ENCODE measurements around the gene FHIT. TPM values are rescaled to one million over a fixed set of nuclear protein-coding genes. Genes with fewer than 3 reads are reported as not detected.

The FHIT gene
- total and polyA plus RNA-seq, 7 donors, result 2.4 to 10.2 (median 6.1) TPM

DNA sequence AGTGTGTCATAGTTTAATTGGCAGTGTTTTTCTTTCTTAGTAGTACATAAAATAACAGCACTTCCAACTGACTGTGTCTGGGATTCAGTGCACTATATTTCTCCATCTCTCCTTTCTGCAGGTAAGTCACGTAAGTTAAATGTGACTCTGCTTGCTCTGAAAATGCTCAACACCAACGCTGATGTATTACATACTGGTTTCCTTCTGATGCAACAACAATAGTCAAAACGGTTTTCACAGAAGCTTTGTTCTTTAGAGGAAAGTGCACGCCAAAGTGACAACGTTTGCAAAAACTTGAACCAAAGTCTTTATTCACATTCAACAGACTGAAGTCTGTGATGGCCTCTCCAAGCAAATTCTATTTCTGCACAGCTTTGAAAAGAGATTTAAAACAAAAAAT lies 1494.3 kb downstream of the FHIT start:
- Histone ChIP-seq H3K9me3 (no peaks in the 10 kb centered on the region), H3K36me3 (no peaks in the 10 kb centered on the region), H3K4me1 (no peaks in the 10 kb centered on the region), H3K4me3 (no peak overlapping the region), H3K27me3 (no peaks in the 10 kb centered on the region), H3K27ac (no peak overlapping the region)
- DNase-seq, result no peak
- 76 to 86% methylated on average over 5 of the region's 5 CpGs for WGBS, 2 donors
- no peak for TF ChIP-seq POLR2AphosphoS5 (IDR thresholded peaks at IDR 0.05)
- TF ChIP-seq, protein P1, sequence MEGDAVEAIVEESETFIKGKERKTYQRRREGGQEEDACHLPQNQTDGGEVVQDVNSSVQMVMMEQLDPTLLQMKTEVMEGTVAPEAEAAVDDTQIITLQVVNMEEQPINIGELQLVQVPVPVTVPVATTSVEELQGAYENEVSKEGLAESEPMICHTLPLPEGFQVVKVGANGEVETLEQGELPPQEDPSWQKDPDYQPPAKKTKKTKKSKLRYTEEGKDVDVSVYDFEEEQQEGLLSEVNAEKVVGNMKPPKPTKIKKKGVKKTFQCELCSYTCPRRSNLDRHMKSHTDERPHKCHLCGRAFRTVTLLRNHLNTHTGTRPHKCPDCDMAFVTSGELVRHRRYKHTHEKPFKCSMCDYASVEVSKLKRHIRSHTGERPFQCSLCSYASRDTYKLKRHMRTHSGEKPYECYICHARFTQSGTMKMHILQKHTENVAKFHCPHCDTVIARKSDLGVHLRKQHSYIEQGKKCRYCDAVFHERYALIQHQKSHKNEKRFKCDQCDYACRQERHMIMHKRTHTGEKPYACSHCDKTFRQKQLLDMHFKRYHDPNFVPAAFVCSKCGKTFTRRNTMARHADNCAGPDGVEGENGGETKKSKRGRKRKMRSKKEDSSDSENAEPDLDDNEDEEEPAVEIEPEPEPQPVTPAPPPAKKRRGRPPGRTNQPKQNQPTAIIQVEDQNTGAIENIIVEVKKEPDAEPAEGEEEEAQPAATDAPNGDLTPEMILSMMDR (IDR thresholded peaks at IDR 0.05), result no peak
- no peak for TF ChIP-seq POLR2A (IDR thresholded peaks at IDR 0.05)
- no peak for TF ChIP-seq EP300 (IDR thresholded peaks at IDR 0.05)
- intact Hi-C loops (cut with DNase I), result no loop called here

GRCh38 chr3:59754456-59755129 lies 1496.7 kb downstream of the FHIT start:
- Histone ChIP-seq H3K9me3 (no peaks in the 10 kb centered on the region), H3K4me1 (no peaks in the 10 kb centered on the region), H3K27ac (no peak overlapping the region), H3K36me3 (no peaks in the 10 kb centered on the region), H3K27me3 (no peaks in the 10 kb centered on the region), H3K4me3 (no peak overlapping the region)
- no peak for DNase-seq
- TF ChIP-seq, protein P1 (IDR thresholded peaks at IDR 0.05), result no peak
- TF ChIP-seq POLR2AphosphoS5 (IDR thresholded peaks at IDR 0.05) (no peak), POLR2A (IDR thresholded peaks at IDR 0.05) (no peak), EP300 (IDR thresholded peaks at IDR 0.05) (no peak)
- intact Hi-C loops (cut with DNase I), result no loop called here
- 80 to 88% methylated on average over 4 of the region's 4 CpGs for WGBS, 2 donors

DNA sequence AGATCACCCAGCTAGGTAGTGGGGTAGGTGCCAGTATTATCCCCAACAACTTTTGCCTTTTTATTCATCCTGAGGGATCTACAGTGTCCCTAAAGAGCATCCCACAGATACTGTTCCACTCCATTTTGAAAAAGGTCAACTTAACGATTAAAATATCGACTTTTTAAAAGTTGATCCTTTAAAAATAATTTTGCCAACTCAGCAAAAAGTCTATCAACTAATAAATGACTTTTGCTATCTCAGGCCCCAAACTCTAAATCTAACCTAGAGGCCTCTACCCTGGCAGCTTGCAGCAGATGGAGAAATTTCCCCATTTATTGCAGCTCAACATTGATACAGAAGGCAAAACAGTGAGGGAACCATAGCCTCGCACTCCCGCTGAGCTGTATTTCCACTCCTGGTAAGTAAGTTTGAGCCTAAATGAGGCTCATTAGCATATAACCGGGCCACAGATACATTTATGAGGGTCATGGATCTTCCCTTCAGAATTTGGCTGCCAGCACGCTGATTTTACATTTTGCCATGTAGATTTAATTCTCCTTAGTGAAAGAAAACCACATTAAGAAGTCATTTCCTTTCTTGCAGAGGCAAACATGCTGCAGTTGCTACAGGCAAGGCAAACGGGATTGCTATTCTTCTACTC lies 1497.3 kb downstream of the FHIT start:
- no peak for DNase-seq
- no peak overlapping the region for H3K27ac ChIP-seq
- no peak overlapping the region for H3K4me3 ChIP-seq
- intact Hi-C loops (cut with DNase I), result no loop called here
- H3K9me3 ChIP-seq, result no peaks in the 10 kb centered on the region
- no peaks in the 10 kb centered on the region for H3K27me3 ChIP-seq
- H3K36me3 ChIP-seq, result no peaks in the 10 kb centered on the region
- WGBS, 2 donors, result 79 to 93% methylated on average over 7 of the region's 7 CpGs
- H3K4me1 ChIP-seq, result no peaks in the 10 kb centered on the region
- TF ChIP-seq POLR2A (IDR thresholded peaks at IDR 0.05) (no peak), EP300 (IDR thresholded peaks at IDR 0.05) (no peak), POLR2AphosphoS5 (IDR thresholded peaks at IDR 0.05) (no peak)
- TF ChIP-seq, protein P1 (IDR thresholded peaks at IDR 0.05), result no peak

GRCh38 chr3:59752925-59753324 lies 1498.3 kb downstream of the FHIT start:
- TF ChIP-seq EP300 (IDR thresholded peaks at IDR 0.05), result no peak
- no peak for TF ChIP-seq POLR2A (IDR thresholded peaks at IDR 0.05)
- TF ChIP-seq POLR2AphosphoS5 (IDR thresholded peaks at IDR 0.05), result no peak
- intact Hi-C loops (cut with DNase I), result no loop called here
- Histone ChIP-seq H3K27ac (no peak overlapping the region), H3K36me3 (no peaks in the 10 kb centered on the region), H3K4me3 (no peak overlapping the region), H3K4me1 (no peaks in the 10 kb centered on the region), H3K27me3 (no peaks in the 10 kb centered on the region), H3K9me3 (no peaks in the 10 kb centered on the region)
- DNase-seq, result no peak

GRCh38 chr3:59751606-59752005 lies 1499.6 kb downstream of the FHIT start:
- H3K27ac ChIP-seq, result no peak overlapping the region
- no peak for DNase-seq
- H3K36me3 ChIP-seq, result no peaks in the 10 kb centered on the region
- TF ChIP-seq EP300 (IDR thresholded peaks at IDR 0.05) (no peak), POLR2A (IDR thresholded peaks at IDR 0.05) (no peak), POLR2AphosphoS5 (IDR thresholded peaks at IDR 0.05) (no peak)
- TF ChIP-seq, protein P1 (IDR thresholded peaks at IDR 0.05), result no peak
- no peaks in the 10 kb centered on the region for H3K4me1 ChIP-seq
- no peak overlapping the region for H3K4me3 ChIP-seq
- intact Hi-C loops (cut with DNase I), result no loop called here
- no peaks in the 10 kb centered on the region for H3K27me3 ChIP-seq
- H3K9me3 ChIP-seq, result no peaks in the 10 kb centered on the region
- 96% methylated on average over 4 of the region's 4 CpGs for WGBS, 2 donors
